ENCODE measurements around the gene INMT.

INMT gene

GRCh38 chr7:30728591-30729100 is 23.3 kb upstream of the INMT start:
- H3K9ac ChIP-seq (ENCODE audit: low read depth, low read length) = no peak overlapping the region

GRCh38 chr7:30729642-30730041 is 22.3 kb upstream of the INMT start:
- peaks cover 78% of the 10 kb centered on the region for H3K27me3 ChIP-seq (ENCODE audit: control insufficient read depth, insufficient read depth, low read length)

More at GRCh38 chr7:30728591-30729100, 23.3 kb upstream of the INMT start:
- Histone ChIP-seq H3K27me3 (ENCODE audit: control insufficient read depth, insufficient read depth, low read length) (peaks cover 75% of the 10 kb centered on the region), H3K9me3 (replicated peaks; ENCODE audit: low read length) (no peaks in the 10 kb centered on the region), H3K4me3 (ENCODE audit: low read length) (no peak overlapping the region), H3K4me2 (ENCODE audit: low read length) (no peak overlapping the region), H3K4me1 (ENCODE audit: control insufficient read depth, insufficient read depth, low read length) (no peaks in the 10 kb centered on the region), H3K36me3 (ENCODE audit: insufficient read depth, low read length) (no peaks in the 10 kb centered on the region)

GRCh38 chr7:30730097-30730496 is 21.8 kb upstream of the INMT start:
- Histone ChIP-seq H3K36me3 (ENCODE audit: insufficient read depth, low read length) (no peaks in the 10 kb centered on the region), H3K27me3 (ENCODE audit: control insufficient read depth, insufficient read depth, low read length) (peaks cover 75% of the 10 kb centered on the region), H3K9ac (ENCODE audit: low read depth, low read length) (no peak overlapping the region), H3K4me1 (ENCODE audit: control insufficient read depth, insufficient read depth, low read length) (no peaks in the 10 kb centered on the region), H3K4me2 (ENCODE audit: low read length) (no peak overlapping the region), H3K4me3 (ENCODE audit: low read length) (no peak overlapping the region), H3K9me3 (replicated peaks; ENCODE audit: low read length) (no peaks in the 10 kb centered on the region)

More at GRCh38 chr7:30729642-30730041, 22.3 kb upstream of the INMT start:
- H3K36me3 ChIP-seq (ENCODE audit: insufficient read depth, low read length) = no peaks in the 10 kb centered on the region
- no peak overlapping the region for H3K4me2 ChIP-seq (ENCODE audit: low read length)
- H3K4me1 ChIP-seq (ENCODE audit: control insufficient read depth, insufficient read depth, low read length) = no peaks in the 10 kb centered on the region
- H3K9me3 ChIP-seq (replicated peaks; ENCODE audit: low read length) = no peaks in the 10 kb centered on the region
- no peak overlapping the region for H3K9ac ChIP-seq (ENCODE audit: low read depth, low read length)
- no peak overlapping the region for H3K4me3 ChIP-seq (ENCODE audit: low read length)

- H3K4me2 ChIP-seq (ENCODE audit: low read length) = no peak overlapping the region
These were observed 20.9 kb upstream of the INMT start for GRCh38 chr7:30730996-30731395.

GRCh38 chr7:30731581-30731980 is 20.4 kb upstream of the INMT start:
- H3K9me3 ChIP-seq (replicated peaks; ENCODE audit: low read length) = no peaks in the 10 kb centered on the region
- H3K9ac ChIP-seq (ENCODE audit: low read depth, low read length) = no peak overlapping the region
- no peak overlapping the region for H3K4me3 ChIP-seq (ENCODE audit: low read length)
- H3K4me1 ChIP-seq (ENCODE audit: control insufficient read depth, insufficient read depth, low read length) = no peaks in the 10 kb centered on the region
- no peak overlapping the region for H3K4me2 ChIP-seq (ENCODE audit: low read length)
- H3K27me3 ChIP-seq (ENCODE audit: control insufficient read depth, insufficient read depth, low read length) = peaks cover 77% of the 10 kb centered on the region
- no peaks in the 10 kb centered on the region for H3K36me3 ChIP-seq (ENCODE audit: insufficient read depth, low read length)

More at GRCh38 chr7:30730996-30731395, 20.9 kb upstream of the INMT start:
- Histone ChIP-seq H3K9ac (ENCODE audit: low read depth, low read length) (no peak overlapping the region), H3K36me3 (ENCODE audit: insufficient read depth, low read length) (no peaks in the 10 kb centered on the region), H3K27me3 (ENCODE audit: control insufficient read depth, insufficient read depth, low read length) (peaks cover 73% of the 10 kb centered on the region), H3K9me3 (replicated peaks; ENCODE audit: low read length) (no peaks in the 10 kb centered on the region), H3K4me3 (ENCODE audit: low read length) (no peak overlapping the region), H3K4me1 (ENCODE audit: control insufficient read depth, insufficient read depth, low read length) (no peaks in the 10 kb centered on the region)

- Histone ChIP-seq H3K9me3 (replicated peaks; ENCODE audit: low read length) (no peaks in the 10 kb centered on the region), H3K36me3 (ENCODE audit: insufficient read depth, low read length) (no peaks in the 10 kb centered on the region), H3K4me1 (ENCODE audit: control insufficient read depth, insufficient read depth, low read length) (no peaks in the 10 kb centered on the region), H3K27me3 (ENCODE audit: control insufficient read depth, insufficient read depth, low read length) (peaks cover 68% of the 10 kb centered on the region), H3K9ac (ENCODE audit: low read depth, low read length) (no peak overlapping the region), H3K4me2 (ENCODE audit: low read length) (no peak overlapping the region), H3K4me3 (ENCODE audit: low read length) (no peak overlapping the region)
These were observed 19.3 kb upstream of the INMT start for GRCh38 chr7:30732606-30733005.

GRCh38 chr7:30733216-30733615 is 18.7 kb upstream of the INMT start:
- Histone ChIP-seq H3K4me2 (ENCODE audit: low read length) (no peak overlapping the region), H3K4me3 (ENCODE audit: low read length) (no peak overlapping the region), H3K27me3 (ENCODE audit: control insufficient read depth, insufficient read depth, low read length) (peaks cover 73% of the 10 kb centered on the region), H3K36me3 (ENCODE audit: insufficient read depth, low read length) (no peaks in the 10 kb centered on the region), H3K9ac (ENCODE audit: low read depth, low read length) (no peak overlapping the region), H3K4me1 (ENCODE audit: control insufficient read depth, insufficient read depth, low read length) (no peaks in the 10 kb centered on the region), H3K9me3 (replicated peaks; ENCODE audit: low read length) (no peaks in the 10 kb centered on the region)

GRCh38 chr7:30733691-30734090 is 18.2 kb upstream of the INMT start:
- Histone ChIP-seq H3K4me3 (ENCODE audit: low read length) (no peak overlapping the region), H3K4me2 (ENCODE audit: low read length) (no peak overlapping the region), H3K4me1 (ENCODE audit: control insufficient read depth, insufficient read depth, low read length) (no peaks in the 10 kb centered on the region), H3K9me3 (replicated peaks; ENCODE audit: low read length) (no peaks in the 10 kb centered on the region), H3K9ac (ENCODE audit: low read depth, low read length) (no peak overlapping the region), H3K27me3 (ENCODE audit: control insufficient read depth, insufficient read depth, low read length) (peaks cover 74% of the 10 kb centered on the region), H3K36me3 (ENCODE audit: insufficient read depth, low read length) (no peaks in the 10 kb centered on the region)

GRCh38 chr7:30734497-30734896 is 17.4 kb upstream of the INMT start:
- no peaks in the 10 kb centered on the region for H3K9me3 ChIP-seq (replicated peaks; ENCODE audit: low read length)
- no peak overlapping the region for H3K4me3 ChIP-seq (ENCODE audit: low read length)
- no peak overlapping the region for H3K4me2 ChIP-seq (ENCODE audit: low read length)
- peaks cover 73% of the 10 kb centered on the region for H3K27me3 ChIP-seq (ENCODE audit: control insufficient read depth, insufficient read depth, low read length)
- H3K9ac ChIP-seq (ENCODE audit: low read depth, low read length) = no peak overlapping the region
- H3K4me1 ChIP-seq (ENCODE audit: control insufficient read depth, insufficient read depth, low read length) = no peaks in the 10 kb centered on the region
- H3K36me3 ChIP-seq (ENCODE audit: insufficient read depth, low read length) = no peaks in the 10 kb centered on the region

GRCh38 chr7:30735631-30736030 is 16.3 kb upstream of the INMT start:
- H3K4me3 ChIP-seq (ENCODE audit: low read length) = no peak overlapping the region
- no peaks in the 10 kb centered on the region for H3K9me3 ChIP-seq (replicated peaks; ENCODE audit: low read length)
- no peak overlapping the region for H3K4me2 ChIP-seq (ENCODE audit: low read length)
- no peak overlapping the region for H3K9ac ChIP-seq (ENCODE audit: low read depth, low read length)
- no peaks in the 10 kb centered on the region for H3K36me3 ChIP-seq (ENCODE audit: insufficient read depth, low read length)
- no peaks in the 10 kb centered on the region for H3K4me1 ChIP-seq (ENCODE audit: control insufficient read depth, insufficient read depth, low read length)
- peaks cover 68% of the 10 kb centered on the region for H3K27me3 ChIP-seq (ENCODE audit: control insufficient read depth, insufficient read depth, low read length)

GRCh38 chr7:30736291-30736690 is 15.6 kb upstream of the INMT start:
- H3K4me3 ChIP-seq (ENCODE audit: low read length) = no peak overlapping the region
- no peaks in the 10 kb centered on the region for H3K4me1 ChIP-seq (ENCODE audit: control insufficient read depth, insufficient read depth, low read length)
- no peak overlapping the region for H3K4me2 ChIP-seq (ENCODE audit: low read length)
- no peak overlapping the region for H3K9ac ChIP-seq (ENCODE audit: low read depth, low read length)
- H3K27me3 ChIP-seq (ENCODE audit: control insufficient read depth, insufficient read depth, low read length) = peaks cover 62% of the 10 kb centered on the region
- no peaks in the 10 kb centered on the region for H3K9me3 ChIP-seq (replicated peaks; ENCODE audit: low read length)
- H3K36me3 ChIP-seq (ENCODE audit: insufficient read depth, low read length) = no peaks in the 10 kb centered on the region

GRCh38 chr7:30738026-30738915 is 13.7 kb upstream of the INMT start:
- no peaks in the 10 kb centered on the region for H3K36me3 ChIP-seq (ENCODE audit: insufficient read depth, low read length)
- H3K9ac ChIP-seq (ENCODE audit: low read depth, low read length) = no peak overlapping the region
- H3K27me3 ChIP-seq (ENCODE audit: control insufficient read depth, insufficient read depth, low read length) = peaks cover 64% of the 10 kb centered on the region
- H3K4me3 ChIP-seq (ENCODE audit: low read length) = no peak overlapping the region
- no peak overlapping the region for H3K4me2 ChIP-seq (ENCODE audit: low read length)
- H3K9me3 ChIP-seq (replicated peaks; ENCODE audit: low read length) = no peaks in the 10 kb centered on the region
- no peaks in the 10 kb centered on the region for H3K4me1 ChIP-seq (ENCODE audit: control insufficient read depth, insufficient read depth, low read length)

All from skeletal muscle satellite cell (primary cell).